GM18909 (cell line): ENCODE data around the gene STAT6.
"Not testable (repeated sequence)": the region's sequence is repeated elsewhere in the genome, so short reads cannot be mapped to it uniquely, and the experiment has no call there.

Experiments
- ATAC-seq: cut with Tn5 transposase; IDR thresholded peaks from one replicate; pipeline ENCODE4 v1.9.1; 2021; ENCODE audit warnings: mild to moderate bottlenecking; ENCODE audit not compliant: unreplicated experiment, poor library complexity

STAT6 gene

GRCh38 chr12:57063991-57064685, 47.0 kb downstream of the STAT6 start:
- ATAC-seq: peak; percentile 75

GRCh38 chr12:57058454-57058853, 52.7 kb downstream of the STAT6 start:
- ATAC-seq: no peak

- no peak for ATAC-seq
Observed at GRCh38 chr12:57057067-57057751, 54.0 kb downstream of the STAT6 start.

- ATAC-seq: no peak
Observed at GRCh38 chr12:57055824-57056223, 55.3 kb downstream of the STAT6 start.

GRCh38 chr12:57053901-57054300, 57.3 kb downstream of the STAT6 start:
- ATAC-seq: not testable (repeated sequence)

- ATAC-seq: not testable (repeated sequence)
Observed at GRCh38 chr12:57053146-57053545, 58.0 kb downstream of the STAT6 start.

- no peak for ATAC-seq
Observed at GRCh38 chr12:57051011-57051410, 60.2 kb downstream of the STAT6 start.

- ATAC-seq: no peak
Observed at GRCh38 chr12:57049890-57050289, 61.3 kb downstream of the STAT6 start, which contains the start of gene MYO1A. Gene MYO1A, minus strand, starts transcription at chr12:57050129. Its CDS starts 1,806 bp downstream, at chr12:57048323.

- ATAC-seq: no peak
Observed at GRCh38 chr12:57049119-57049446, 62.1 kb downstream of the STAT6 start.

- no peak for ATAC-seq
Observed at GRCh38 chr12:57048423-57049118, 62.6 kb downstream of the STAT6 start.

- ATAC-seq: no peak
Observed at GRCh38 chr12:57047981-57048380, 63.2 kb downstream of the STAT6 start.

- ATAC-seq: no peak
Observed at GRCh38 chr12:57046947-57047890, 63.9 kb downstream of the STAT6 start.

GRCh38 chr12:57046086-57046791, 64.9 kb downstream of the STAT6 start:
- ATAC-seq: no peak
